ENCODE data around the gene RNF222.

DNA sequence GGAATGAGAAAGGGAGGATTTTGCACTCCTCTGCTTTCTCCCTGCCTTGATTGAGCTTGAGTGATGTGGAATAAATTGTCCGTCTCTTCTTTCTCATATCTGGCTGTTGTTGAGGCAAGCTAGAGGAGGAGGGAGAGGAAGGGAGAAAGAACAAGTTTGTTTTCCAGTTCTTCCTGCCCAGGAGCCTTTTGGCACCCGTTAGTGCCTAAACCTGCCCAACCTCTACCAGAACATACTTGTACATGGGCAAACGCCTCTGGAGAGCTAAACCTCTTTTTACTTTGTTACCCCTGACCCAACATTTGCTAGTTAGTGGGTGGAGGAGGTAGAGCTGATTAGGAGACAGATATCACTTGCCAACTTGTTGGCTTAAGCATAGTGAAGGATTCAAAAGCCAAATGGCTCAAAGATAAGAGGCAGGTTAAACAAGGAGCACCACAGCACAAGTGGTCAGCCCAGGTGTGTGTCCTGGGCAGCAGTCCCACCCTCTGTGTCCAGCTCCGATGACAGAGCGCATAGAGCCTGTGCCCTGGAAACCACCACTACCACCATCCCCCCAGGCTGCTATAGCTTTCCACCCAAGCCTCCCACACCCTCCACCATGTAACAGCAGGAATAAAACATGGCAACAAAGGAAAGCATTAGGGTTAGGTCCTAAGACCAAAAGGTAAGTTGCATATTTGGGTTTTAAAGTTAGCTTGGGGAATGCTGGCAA is 51.5 kb downstream of the RNF222 start:
- TF ChIP-seq, protein P1, sequence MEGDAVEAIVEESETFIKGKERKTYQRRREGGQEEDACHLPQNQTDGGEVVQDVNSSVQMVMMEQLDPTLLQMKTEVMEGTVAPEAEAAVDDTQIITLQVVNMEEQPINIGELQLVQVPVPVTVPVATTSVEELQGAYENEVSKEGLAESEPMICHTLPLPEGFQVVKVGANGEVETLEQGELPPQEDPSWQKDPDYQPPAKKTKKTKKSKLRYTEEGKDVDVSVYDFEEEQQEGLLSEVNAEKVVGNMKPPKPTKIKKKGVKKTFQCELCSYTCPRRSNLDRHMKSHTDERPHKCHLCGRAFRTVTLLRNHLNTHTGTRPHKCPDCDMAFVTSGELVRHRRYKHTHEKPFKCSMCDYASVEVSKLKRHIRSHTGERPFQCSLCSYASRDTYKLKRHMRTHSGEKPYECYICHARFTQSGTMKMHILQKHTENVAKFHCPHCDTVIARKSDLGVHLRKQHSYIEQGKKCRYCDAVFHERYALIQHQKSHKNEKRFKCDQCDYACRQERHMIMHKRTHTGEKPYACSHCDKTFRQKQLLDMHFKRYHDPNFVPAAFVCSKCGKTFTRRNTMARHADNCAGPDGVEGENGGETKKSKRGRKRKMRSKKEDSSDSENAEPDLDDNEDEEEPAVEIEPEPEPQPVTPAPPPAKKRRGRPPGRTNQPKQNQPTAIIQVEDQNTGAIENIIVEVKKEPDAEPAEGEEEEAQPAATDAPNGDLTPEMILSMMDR (IDR thresholded peaks at IDR 0.05) = no peak
- no peak for TF ChIP-seq POLR2A (IDR thresholded peaks at IDR 0.05)
